ENCODE results near the gene OTUB2. TPM values are rescaled to one million over a fixed set of nuclear protein-coding genes. Genes with fewer than 3 reads are reported as not detected.

OTUB2 gene
- polyA plus RNA-seq, 3 donors: 0.25 to 0.95 (median 0.28) TPM

GRCh38 chr14:94038921-94039629 is 12.9 kb downstream of the OTUB2 start:
- no peak overlapping the region for H3K4me3 Mint-ChIP-seq
- no peak overlapping the region for H3K27ac ChIP-seq (ENCODE audit: low read depth in 1 of 2, low read length in 2 of 2)
- intact Hi-C loops (cut with micrococcal nuclease): loop anchor here (5.0 to 10.0 kb wide), 3 partner anchors 98 to 143 kb away; partner anchors contain the start of gene PPP4R4 (in 1 of the 2)

GRCh38 chr14:94040247-94040646 is 14.1 kb downstream of the OTUB2 start:
- Mint-ChIP-seq H3K4me1 (no peaks in the 10 kb centered on the region), H3K27me3 (ENCODE audit: low read depth in 3 of 3) (peaks cover 0 to 1% (median 0%) of the 10 kb centered on the region in 3 donors), H3K27ac (no peak overlapping the region), H3K4me3 (no peak overlapping the region), H3K36me3 (peaks cover 18 to 20% of the 10 kb centered on the region in 2 donors), H3K9me3 (no peaks in the 10 kb centered on the region)
- H2AFZ ChIP-seq (ENCODE audit: insufficient read depth, low read depth, low read length, poor library complexity, severe bottlenecking): no peak overlapping the region
- H3K27ac ChIP-seq (ENCODE audit: low read depth in 1 of 2, low read length in 2 of 2): no peak overlapping the region
- peaks cover 0 to 17% of the 10 kb centered on the region in 2 donors for H3K36me3 ChIP-seq (replicated peaks in 1 of 2; ENCODE audit: control insufficient read depth in 1 of 2, insufficient read depth in 2 of 2, low read length in 2 of 2)
- no peaks in the 10 kb centered on the region for H3K4me1 ChIP-seq (ENCODE audit: control insufficient read depth in 1 of 2, insufficient read depth in 2 of 2, low read length in 2 of 2)
- DNase-seq: no peak
- H3K9me3 ChIP-seq (replicated peaks in 1 of 2; ENCODE audit: control insufficient read depth in 1 of 2, insufficient read depth in 1 of 2, low read length in 2 of 2): no peaks in the 10 kb centered on the region
- no peak overlapping the region for H3K4me2 ChIP-seq (replicated peaks; ENCODE audit: extremely low read depth, low read length, poor library complexity, severe bottlenecking)
- H3K4me3 ChIP-seq (replicated peaks in 1 of 3; ENCODE audit: low read depth in 2 of 3, low read length in 3 of 3): no peak overlapping the region
- WGBS (ENCODE audit: insufficient coverage): 84% methylated on average over 2 of the region's 5 CpGs
- no peaks in the 10 kb centered on the region for H3K27me3 ChIP-seq (ENCODE audit: control insufficient read depth in 2 of 2, insufficient read depth in 2 of 2, low read length in 2 of 2)
- no peaks in the 10 kb centered on the region for H4K20me1 ChIP-seq (ENCODE audit: insufficient read depth, low read length)
- no peak overlapping the region for H3K9ac ChIP-seq (ENCODE audit: insufficient read depth, low read length, poor library complexity, severe bottlenecking)
- intact Hi-C loops (cut with micrococcal nuclease): no loop called here
- no peak for TF ChIP-seq CTCF (IDR thresholded peaks at IDR 0.05)
- H3K79me2 ChIP-seq (ENCODE audit: insufficient read depth, low read length): no peaks in the 10 kb centered on the region

More at GRCh38 chr14:94038921-94039629, 12.9 kb downstream of the OTUB2 start:
- H3K9ac ChIP-seq (ENCODE audit: insufficient read depth, low read length, poor library complexity, severe bottlenecking): no peak overlapping the region
- no peaks in the 10 kb centered on the region for H3K79me2 ChIP-seq (ENCODE audit: insufficient read depth, low read length)
- DNase-seq: no peak
- no peaks in the 10 kb centered on the region for H3K4me1 ChIP-seq (ENCODE audit: control insufficient read depth in 1 of 2, insufficient read depth in 2 of 2, low read length in 2 of 2)
- H3K27me3 Mint-ChIP-seq (ENCODE audit: low read depth in 3 of 3): peaks cover 0 to 2% (median 1%) of the 10 kb centered on the region in 3 donors
- no peaks in the 10 kb centered on the region for H3K27me3 ChIP-seq (ENCODE audit: control insufficient read depth in 2 of 2, insufficient read depth in 2 of 2, low read length in 2 of 2)
- no peaks in the 10 kb centered on the region for H3K9me3 ChIP-seq (replicated peaks in 1 of 2; ENCODE audit: control insufficient read depth in 1 of 2, insufficient read depth in 1 of 2, low read length in 2 of 2)
- TF ChIP-seq CTCF (IDR thresholded peaks at IDR 0.05): no peak
- no peak overlapping the region for H3K27ac Mint-ChIP-seq
- no peak overlapping the region for H3K4me3 ChIP-seq (replicated peaks in 1 of 3; ENCODE audit: low read depth in 2 of 3, low read length in 3 of 3)
- H3K36me3 ChIP-seq (replicated peaks in 1 of 2; ENCODE audit: control insufficient read depth in 1 of 2, insufficient read depth in 2 of 2, low read length in 2 of 2): peaks cover 0 to 5% of the 10 kb centered on the region in 2 donors
- peaks cover 7 to 8% of the 10 kb centered on the region in 2 donors for H3K36me3 Mint-ChIP-seq
- H4K20me1 ChIP-seq (ENCODE audit: insufficient read depth, low read length): no peaks in the 10 kb centered on the region
- H3K9me3 Mint-ChIP-seq: peaks cover 0 to 1% (median 0%) of the 10 kb centered on the region in 7 donors
- H2AFZ ChIP-seq (ENCODE audit: insufficient read depth, low read depth, low read length, poor library complexity, severe bottlenecking): no peak overlapping the region
- H3K4me2 ChIP-seq (replicated peaks; ENCODE audit: extremely low read depth, low read length, poor library complexity, severe bottlenecking): no peak overlapping the region
- WGBS (ENCODE audit: insufficient coverage): 97% methylated on average over 10 of the region's 11 CpGs
- no peaks in the 10 kb centered on the region for H3K4me1 Mint-ChIP-seq

Measured in CD14-positive monocyte (primary cell).